GM19351 (cell line): ENCODE results near the gene PCOLCE2.

Experiments used
- ATAC-seq: cut with Tn5 transposase; IDR thresholded peaks from one replicate; pipeline ENCODE4 v1.9.1; 2021; ENCODE audit warnings: mild to moderate bottlenecking, moderate library complexity; ENCODE audit not compliant: unreplicated experiment

Gene PCOLCE2

GRCh38 chr3:142818651-142819050 lies 70.2 kb downstream of the PCOLCE2 start:
- no peak for ATAC-seq

- ATAC-seq, result no peak
These were observed 71.0 kb downstream of the PCOLCE2 start for GRCh38 chr3:142817897-142818296.

GRCh38 chr3:142817356-142817755 lies 71.5 kb downstream of the PCOLCE2 start:
- ATAC-seq, result no peak

- ATAC-seq, result no peak
These were observed 73.1 kb downstream of the PCOLCE2 start for GRCh38 chr3:142815803-142816202.

GRCh38 chr3:142809259-142809658 lies 79.6 kb downstream of the PCOLCE2 start:
- no peak for ATAC-seq

GRCh38 chr3:142808103-142808917 lies 80.6 kb downstream of the PCOLCE2 start:
- ATAC-seq, result no peak

GRCh38 chr3:142802891-142803290 lies 86.0 kb downstream of the PCOLCE2 start:
- ATAC-seq, result no peak

- ATAC-seq, result no peak
These were observed 87.1 kb downstream of the PCOLCE2 start for GRCh38 chr3:142801746-142802145.

GRCh38 chr3:142796823-142797222 lies 92.1 kb downstream of the PCOLCE2 start:
- ATAC-seq, result no peak

- ATAC-seq, result no peak
These were observed 93.6 kb downstream of the PCOLCE2 start for GRCh38 chr3:142795332-142795731.

GRCh38 chr3:142794508-142794907 lies 94.4 kb downstream of the PCOLCE2 start:
- ATAC-seq, result no peak

- ATAC-seq, result no peak
These were observed 101.2 kb downstream of the PCOLCE2 start for GRCh38 chr3:142787719-142788118.

- no peak for ATAC-seq
These were observed 102.9 kb downstream of the PCOLCE2 start for GRCh38 chr3:142785996-142786395.

- ATAC-seq, result no peak
These were observed 104.7 kb downstream of the PCOLCE2 start for GRCh38 chr3:142784228-142784627.

- ATAC-seq, result no peak
These were observed 106.3 kb downstream of the PCOLCE2 start for GRCh38 chr3:142782616-142783015.

- no peak for ATAC-seq
These were observed 109.3 kb downstream of the PCOLCE2 start for GRCh38 chr3:142779591-142779990.

GRCh38 chr3:142778541-142778940 lies 110.3 kb downstream of the PCOLCE2 start:
- ATAC-seq, result no peak

GRCh38 chr3:142777927-142778326 lies 111.0 kb downstream of the PCOLCE2 start:
- ATAC-seq, result no peak

GRCh38 chr3:142768338-142768737 lies 120.5 kb downstream of the PCOLCE2 start:
- ATAC-seq, result no peak
